Body of pancreas (tissue), 4 donors: ENCODE data around the gene TOP3B. TPM values are rescaled to one million over a fixed set of nuclear protein-coding genes. Genes with fewer than 3 reads are reported as not detected.

Experiments used
- ATAC-seq: fragments of 150-250 bp; one replicate; pipeline ENCODE4 v1.9.1; 2016
- DNase-seq, 4 donors: peaks; one replicate each; pipeline ENCODE4 v3.0.0-alpha.2; 2019
- H3K27ac ChIP-seq, 4 donors: fragments of 200-600 bp; sonication (generic); 1 replicate in 3 of 4; 2 replicates in 1 of 4; pipeline versions ENCODE4 v1.5.1 to v1.6.1; 2016 to 2019; ENCODE audit warnings: mild to moderate bottlenecking in 1 of 4, mixed read lengths in 1 of 4, moderate library complexity in 1 of 4
- H3K27me3 ChIP-seq, 2 donors: fragments of 200-600 bp; sonication (generic); one replicate each; pipeline ENCODE4 v1.6.0; 2016; ENCODE audit warnings: mild to moderate bottlenecking in 1 of 2
- H3K36me3 ChIP-seq, 2 donors: fragments of 200-600 bp; sonication (generic); replicated peaks in 1 of 2; 2 replicates each; pipeline ENCODE4 v1.5.1; 2016; ENCODE audit warnings: low read depth in 2 of 2; ENCODE audit not compliant: insufficient read depth in 1 of 2
- H3K4me1 ChIP-seq: fragments of 200-600 bp; sonication (generic); one replicate; pipeline ENCODE4 v1.6.0; 2016
- H3K4me3 ChIP-seq, 2 donors: fragments of 200-600 bp; sonication (generic); 1 replicate in 1 of 2; 2 replicates in 1 of 2; pipeline ENCODE4 v1.5.1; 2016 to 2019
- H3K9me3 ChIP-seq, 3 donors: fragments of 200-600 bp; sonication (generic); 1 replicate in 2 of 3; 2 replicates in 1 of 3; pipeline ENCODE4 v1.5.1; 2016
- CTCF ChIP-seq, 7 experiments: fragments of 450-650 bp in 4 of 7; fragments of 200-600 bp in 3 of 7; sonication (generic) in 3 of 7; IDR thresholded peaks; one replicate each; pipeline ENCODE4 v1.5.1; 2016 to 2019; ENCODE audit warnings: antibody characterized with exemption in 7 of 7
- POLR2A ChIP-seq, 3 donors: fragments of 450-650 bp; IDR thresholded peaks; one replicate each; pipeline ENCODE4 v1.6.1; 2016; ENCODE audit warnings: antibody characterized with exemption in 3 of 3, mild to moderate bottlenecking in 2 of 3
- WGBS, 2 donors: methylation state at CpG; one replicate each; pipeline ENCODE4 v1.1.5; 2017; 5-methylcytosine and 5-hydroxymethylcytosine counted together
- intact Hi-C: fragments of 100-400 bp; cut with DNase I; formaldehyde crosslinking; loops from one replicate; pipeline ENCODE4 v1.15.1; 2023
- total RNA-seq, 2 donors: library from RNA; depleted of rRNA; stranded (reverse); fragments of >200 nt; gene quantifications; one replicate each; pipeline ENCODE4 v1.1.0, GENCODE V29; 2016

The TOP3B gene
- total RNA-seq, 2 donors from 2014 or later, result 19.2 to 48.8 TPM

- H3K36me3 ChIP-seq, result no peaks in the 10 kb centered on the region
- no peak overlapping the region for H3K4me3 ChIP-seq
- H3K27ac ChIP-seq, result peak overlapping the region in 1 of 4 donors; percentile 3
- peaks cover 40% of the 10 kb centered on the region for H3K4me1 ChIP-seq
- no peak for DNase-seq
- intact Hi-C loops, result no loop called here
- no peak for ATAC-seq
- no peaks in the 10 kb centered on the region for H3K27me3 ChIP-seq
- WGBS, 2 donors, result 90 to 96% methylated on average over 12 to 19 of the region's 20 CpGs
- TF ChIP-seq CTCF (IDR thresholded peaks at IDR 0.05) (no peak), POLR2A (IDR thresholded peaks at IDR 0.05) (no peak)
- H3K9me3 ChIP-seq, result no peaks in the 10 kb centered on the region
These were observed 62.9 kb downstream of the TOP3B start for GRCh38 chr22:21919526-21920307.

- ATAC-seq, result no peak
- DNase-seq, result no peak
- peaks cover 40% of the 10 kb centered on the region for H3K4me1 ChIP-seq
- H3K4me3 ChIP-seq, result no peak overlapping the region
- H3K27me3 ChIP-seq, result no peaks in the 10 kb centered on the region
- 93% methylated on average over 10 to 12 of the region's 12 CpGs for WGBS, 2 donors
- H3K9me3 ChIP-seq, result no peaks in the 10 kb centered on the region
- no peak for TF ChIP-seq POLR2A (IDR thresholded peaks at IDR 0.05)
- TF ChIP-seq CTCF (IDR thresholded peaks at IDR 0.05), result no peak
- intact Hi-C loops, result no loop called here
- H3K27ac ChIP-seq, result peak overlapping the region in 1 of 4 donors; percentile 59
- no peaks in the 10 kb centered on the region for H3K36me3 ChIP-seq
These were observed 64.0 kb downstream of the TOP3B start for GRCh38 chr22:21918466-21919185.

- no peak overlapping the region for H3K4me3 ChIP-seq
- peaks cover 40% of the 10 kb centered on the region for H3K4me1 ChIP-seq
- 80 to 88% methylated on average over 2 to 6 of the region's 6 CpGs for WGBS, 2 donors
- no peaks in the 10 kb centered on the region for H3K27me3 ChIP-seq
- no peaks in the 10 kb centered on the region for H3K9me3 ChIP-seq
- intact Hi-C loops, result no loop called here
- peak overlapping the region; percentile 28 to 60 (median 57) for H3K27ac ChIP-seq
- DNase-seq (no peak), ATAC-seq (no peak)
- TF ChIP-seq CTCF (IDR thresholded peaks at IDR 0.05) (no peak), POLR2A (IDR thresholded peaks at IDR 0.05) (no peak)
- no peaks in the 10 kb centered on the region for H3K36me3 ChIP-seq
These were observed 64.7 kb downstream of the TOP3B start for GRCh38 chr22:21917959-21918261.

GRCh38 chr22:21917181-21917958 lies 65.2 kb downstream of the TOP3B start:
- 24 to 27% methylated on average over 10 to 17 of the region's 17 CpGs for WGBS, 2 donors
- no peaks in the 10 kb centered on the region for H3K36me3 ChIP-seq
- ATAC-seq (peak; percentile 79), DNase-seq (peak; percentile 73 to 85 (median 83))
- H3K27me3 ChIP-seq, result no peaks in the 10 kb centered on the region
- peak overlapping the region; percentile 28 to 60 (median 57) for H3K27ac ChIP-seq
- TF ChIP-seq CTCF (IDR thresholded peaks at IDR 0.05), result no peak
- no peak for TF ChIP-seq POLR2A (IDR thresholded peaks at IDR 0.05)
- intact Hi-C loops, result no loop called here
- no peak overlapping the region for H3K4me3 ChIP-seq
- peaks cover 37% of the 10 kb centered on the region for H3K4me1 ChIP-seq
- no peaks in the 10 kb centered on the region for H3K9me3 ChIP-seq
